ENCODE data around the gene PRKCZ. TPM values are rescaled to one million over a fixed set of nuclear protein-coding genes. Genes with fewer than 3 reads are reported as not detected.
A peak's percentile ranks its signal among the peaks of the same experiment; 100 is the strongest.

Gene PRKCZ
- total and polyA plus RNA-seq, 9 of the 15 experiments (the other 6 are each of a cell fraction or from before 2014, with no cell fraction given): 0.07 to 3.1 (median 1.3) TPM

- TF ChIP-seq CEBPZ (IDR thresholded peaks at IDR 0.05; ENCODE audit: borderline replicate concordance, low read depth, low read length) (no peak), ZHX1 (conservative IDR thresholded peaks at IDR 0.05; ENCODE audit: low read length) (no peak), ZFP91 (CRISPR knock-in tag; IDR thresholded peaks at IDR 0.05) (no peak), ZNF316 (IDR thresholded peaks at IDR 0.05) (no peak), MAX (CRISPR knock-in tag; IDR thresholded peaks at IDR 0.05) (peak; percentile 88), ATF7 (IDR thresholded peaks at IDR 0.05) (peak; percentile 91), DMBX1 (CRISPR knock-in tag; IDR thresholded peaks at IDR 0.05; ENCODE audit: borderline replicate concordance) (no peak), ZNF707 (CRISPR knock-in tag; conservative IDR thresholded peaks at IDR 0.05) (no peak), ZFP36 (IDR thresholded peaks at IDR 0.05; ENCODE audit: low read depth, low read length, partially characterized antibody) (no peak), THRA (IDR thresholded peaks at IDR 0.05) (no peak), ZNF143 (CRISPR knock-in tag; IDR thresholded peaks at IDR 0.05) (no peak), BRF1 (IDR thresholded peaks at IDR 0.05; ENCODE audit: borderline replicate concordance, extremely low read depth, insufficient read length) (no peak), HDAC6 (IDR thresholded peaks at IDR 0.05; ENCODE audit: low read depth, low read length) (no peak), ZFP1 (CRISPR knock-in tag; IDR thresholded peaks at IDR 0.05) (no peak), CREB1 (IDR thresholded peaks at IDR 0.05) (peak; percentile 88), CREB1 (CRISPR knock-in tag; IDR thresholded peaks at IDR 0.05) (peak; percentile 90), TGIF2 (CRISPR knock-in tag; IDR thresholded peaks at IDR 0.05) (peak; percentile 100), MCM7 (IDR thresholded peaks at IDR 0.05) (no peak)
These were observed 139.5 kb downstream of the PRKCZ start (continued) for GRCh38 chr1:2189459-2190425.
